Testis (tissue), 2 donors: Measurements from ENCODE around the gene SSU72.
"Not testable (repeated sequence)": the region's sequence is repeated elsewhere in the genome, so short reads cannot be mapped to it uniquely, and the experiment has no call there.

Experiments
- POLR2A ChIP-seq: fragments of 450-650 bp; IDR thresholded peaks from one replicate; pipeline ENCODE4 v1.6.1; 2017; ENCODE audit warnings: antibody characterized with exemption, mild to moderate bottlenecking, moderate library complexity
- TF ChIP-seq, protein P1 (sequence below), 3 experiments: fragments of 450-650 bp in 2 of 3; fragments of 200-600 bp in 1 of 3; sonication (generic) in 1 of 3; IDR thresholded peaks; one replicate each; pipeline ENCODE4 v1.5.1; 2016 to 2019; ENCODE audit warnings: antibody characterized with exemption in 3 of 3, mild to moderate bottlenecking in 2 of 3, moderate library complexity in 1 of 3

DNA sequence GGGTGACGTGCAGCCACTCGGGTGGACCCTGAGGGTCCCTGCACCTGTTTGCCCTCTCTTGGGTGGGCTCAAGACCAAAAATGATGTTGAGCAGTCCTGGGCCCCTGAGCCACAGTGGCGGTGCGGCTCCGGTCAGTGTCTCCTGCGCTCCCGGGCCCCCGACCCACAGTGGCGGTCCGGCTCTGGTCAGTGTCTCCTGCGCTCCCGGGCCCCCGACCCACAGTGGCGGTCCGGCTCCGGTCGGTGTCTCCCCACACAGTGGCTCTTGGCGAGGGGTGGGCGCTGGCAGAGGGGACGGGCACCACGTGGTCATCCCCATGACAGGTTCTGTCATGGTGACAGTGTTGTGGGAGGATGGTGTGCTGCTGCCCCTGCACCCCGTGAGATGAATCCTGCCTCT lies 80.4 kb downstream of the SSU72 start:
- TF ChIP-seq POLR2A = not testable (repeated sequence)
- TF ChIP-seq, protein P1, sequence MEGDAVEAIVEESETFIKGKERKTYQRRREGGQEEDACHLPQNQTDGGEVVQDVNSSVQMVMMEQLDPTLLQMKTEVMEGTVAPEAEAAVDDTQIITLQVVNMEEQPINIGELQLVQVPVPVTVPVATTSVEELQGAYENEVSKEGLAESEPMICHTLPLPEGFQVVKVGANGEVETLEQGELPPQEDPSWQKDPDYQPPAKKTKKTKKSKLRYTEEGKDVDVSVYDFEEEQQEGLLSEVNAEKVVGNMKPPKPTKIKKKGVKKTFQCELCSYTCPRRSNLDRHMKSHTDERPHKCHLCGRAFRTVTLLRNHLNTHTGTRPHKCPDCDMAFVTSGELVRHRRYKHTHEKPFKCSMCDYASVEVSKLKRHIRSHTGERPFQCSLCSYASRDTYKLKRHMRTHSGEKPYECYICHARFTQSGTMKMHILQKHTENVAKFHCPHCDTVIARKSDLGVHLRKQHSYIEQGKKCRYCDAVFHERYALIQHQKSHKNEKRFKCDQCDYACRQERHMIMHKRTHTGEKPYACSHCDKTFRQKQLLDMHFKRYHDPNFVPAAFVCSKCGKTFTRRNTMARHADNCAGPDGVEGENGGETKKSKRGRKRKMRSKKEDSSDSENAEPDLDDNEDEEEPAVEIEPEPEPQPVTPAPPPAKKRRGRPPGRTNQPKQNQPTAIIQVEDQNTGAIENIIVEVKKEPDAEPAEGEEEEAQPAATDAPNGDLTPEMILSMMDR (IDR thresholded peaks at IDR 0.05) = not testable (repeated sequence)
